ENCODE measurements around the gene IER5. TPM values are rescaled to one million over a fixed set of nuclear protein-coding genes. Genes with fewer than 3 reads are reported as not detected.

IER5 gene
- total and polyA plus RNA-seq, 2 donors (not counting 1 experiment from before 2014, with no cell fraction given): 98.1 to 166 TPM

DNA sequence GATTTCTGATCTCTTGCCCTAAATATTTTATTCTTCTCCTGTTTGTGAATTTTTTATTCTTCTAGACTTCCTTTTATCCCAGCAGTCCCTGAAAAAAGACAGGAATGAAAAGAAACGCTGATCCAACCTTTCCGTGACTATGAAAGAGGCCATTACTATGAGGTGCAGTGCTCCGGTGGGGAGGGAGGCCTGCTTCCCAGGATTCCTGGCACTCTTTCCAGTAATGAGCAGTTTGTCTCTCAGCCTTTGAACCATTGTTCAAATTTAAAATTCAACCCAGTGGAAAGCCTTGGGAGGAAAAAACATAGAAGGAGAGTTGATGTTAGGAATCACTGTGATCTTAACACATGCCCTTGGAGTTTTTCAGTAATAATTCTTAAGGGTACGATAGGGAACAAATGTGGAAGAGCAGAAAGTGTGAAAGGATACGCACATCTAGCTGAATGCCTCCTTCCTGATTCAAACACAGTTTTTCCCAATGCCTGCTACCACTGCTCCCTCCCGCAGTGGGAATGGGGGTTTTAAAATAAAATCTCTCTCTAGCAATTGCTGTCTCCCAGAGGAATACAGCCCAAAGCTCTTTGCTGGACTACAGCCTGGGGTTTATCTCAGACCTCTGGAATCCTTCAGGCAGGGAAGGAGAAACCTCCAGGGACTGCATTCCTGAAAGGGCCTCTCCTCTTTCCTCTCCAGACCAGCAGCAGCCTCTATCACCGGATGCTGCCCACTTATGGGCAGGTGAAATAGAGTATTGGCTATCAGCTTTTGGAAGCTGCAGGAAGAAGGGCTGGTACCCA, 6.1 kb downstream of the IER5 start:
- Histone ChIP-seq H3K27me3 (replicated peaks in 1 of 4; ENCODE audit: control extremely low read depth in 1 of 4, control insufficient read depth in 3 of 4, insufficient read depth in 4 of 4, low read length in 3 of 4) (no peaks in the 10 kb centered on the region), H3K9me3 (ENCODE audit: control extremely low read depth in 1 of 3, control insufficient read depth in 2 of 3, insufficient read depth in 1 of 3, low read length in 2 of 3) (no peaks in the 10 kb centered on the region), H3K36me3 (replicated peaks in 1 of 2; ENCODE audit: control extremely low read depth in 1 of 2, control insufficient read depth in 1 of 2, extremely low read depth in 1 of 2, insufficient read depth in 2 of 2, low read length in 1 of 2) (peaks cover 5 to 39% of the 10 kb centered on the region in 2 experiments), H3K79me2 (ENCODE audit: control insufficient read depth, insufficient read depth, low read length) (peaks cover 55% of the 10 kb centered on the region), H4K20me1 (ENCODE audit: control insufficient read depth, insufficient read depth, low read length, poor library complexity, severe bottlenecking) (peaks cover 50% of the 10 kb centered on the region), H2AFZ (ENCODE audit: insufficient read depth, low read depth, low read length, poor library complexity, severe bottlenecking) (no peak overlapping the region), H3K4me1 (ENCODE audit: control insufficient read depth in 2 of 2, insufficient read depth in 2 of 2, low read length in 2 of 2) (peaks cover 33 to 39% of the 10 kb centered on the region in 2 donors), H3K4me3 (ENCODE audit: control extremely low read depth in 1 of 5, extremely low read depth in 1 of 5, insufficient read depth in 1 of 5, low read depth in 2 of 5, low read length in 4 of 5) (no peak overlapping the region), H3K27ac (ENCODE audit: low read length in 2 of 2) (no peak overlapping the region), H3K9ac (ENCODE audit: low read length) (no peak overlapping the region), H3K4me2 (replicated peaks; ENCODE audit: low read depth, low read length, poor library complexity, severe bottlenecking) (no peak overlapping the region)
- no peak for DNase-seq
- TF ChIP-seq, protein P1, sequence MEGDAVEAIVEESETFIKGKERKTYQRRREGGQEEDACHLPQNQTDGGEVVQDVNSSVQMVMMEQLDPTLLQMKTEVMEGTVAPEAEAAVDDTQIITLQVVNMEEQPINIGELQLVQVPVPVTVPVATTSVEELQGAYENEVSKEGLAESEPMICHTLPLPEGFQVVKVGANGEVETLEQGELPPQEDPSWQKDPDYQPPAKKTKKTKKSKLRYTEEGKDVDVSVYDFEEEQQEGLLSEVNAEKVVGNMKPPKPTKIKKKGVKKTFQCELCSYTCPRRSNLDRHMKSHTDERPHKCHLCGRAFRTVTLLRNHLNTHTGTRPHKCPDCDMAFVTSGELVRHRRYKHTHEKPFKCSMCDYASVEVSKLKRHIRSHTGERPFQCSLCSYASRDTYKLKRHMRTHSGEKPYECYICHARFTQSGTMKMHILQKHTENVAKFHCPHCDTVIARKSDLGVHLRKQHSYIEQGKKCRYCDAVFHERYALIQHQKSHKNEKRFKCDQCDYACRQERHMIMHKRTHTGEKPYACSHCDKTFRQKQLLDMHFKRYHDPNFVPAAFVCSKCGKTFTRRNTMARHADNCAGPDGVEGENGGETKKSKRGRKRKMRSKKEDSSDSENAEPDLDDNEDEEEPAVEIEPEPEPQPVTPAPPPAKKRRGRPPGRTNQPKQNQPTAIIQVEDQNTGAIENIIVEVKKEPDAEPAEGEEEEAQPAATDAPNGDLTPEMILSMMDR (IDR thresholded peaks at IDR 0.05): no peak
- no peak for TF ChIP-seq EZH2 (IDR thresholded peaks at IDR 0.05; ENCODE audit: borderline replicate concordance, insufficient read depth, low read depth, low read length, poor library complexity, severe bottlenecking)
- H3K27me3 Mint-ChIP-seq: no peaks in the 10 kb centered on the region
- intact Hi-C loops (cut with micrococcal nuclease): no loop called here
- POLR2A ChIA-PET: interaction anchor here (1.3 to 1.4 kb wide), 2 partner anchors 11 to 38 kb away, joined by 3 to 4 read pairs; no protein-coding TSS in a partner anchor
- peaks cover 57% of the 10 kb centered on the region for H3K4me1 Mint-ChIP-seq
- H3K4me3 Mint-ChIP-seq: no peak overlapping the region
- no peaks in the 10 kb centered on the region for H3K9me3 Mint-ChIP-seq (ENCODE audit: insufficient read depth)
- CTCF ChIA-PET: interaction anchor here (1.5 to 11.5 kb wide), 3 partner anchors 11 to 50 kb away, joined by 5 to 141 read pairs (median 51); no protein-coding TSS in a partner anchor
- H3K27ac Mint-ChIP-seq: no peak overlapping the region
- no peak for ATAC-seq (ENCODE audit: low read depth)
- no CpG with 5 or more reads among the region's 7 CpGs for WGBS (ENCODE audit: insufficient coverage)

DNA sequence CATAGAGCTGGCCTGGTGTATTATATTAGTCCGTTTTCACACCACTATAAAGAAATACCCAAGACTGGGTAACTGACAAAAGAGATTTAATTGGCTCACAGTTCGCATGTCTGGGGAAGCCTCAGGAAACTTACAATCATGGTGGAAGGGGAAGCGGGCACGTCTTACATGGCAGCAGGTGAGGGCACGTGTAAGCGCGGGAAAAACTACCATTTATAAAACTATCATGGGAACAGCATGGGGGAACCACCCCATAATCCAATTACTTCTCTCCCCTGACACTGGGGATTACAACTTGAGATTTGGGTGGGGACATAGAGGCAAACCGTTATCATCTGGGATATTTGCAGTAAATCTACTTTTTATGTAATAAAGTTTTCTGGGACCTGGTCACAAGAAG, 6.8 kb downstream of the IER5 start:
- ChIA-PET CTCF (interaction anchor here (1.4 to 7.7 kb wide), 3 partner anchors 38 to 49 kb away, joined by 3 to 51 read pairs (median 5); no protein-coding TSS in a partner anchor), POLR2A (interaction anchor here (1.3 to 1.4 kb wide), 2 partner anchors 10 to 38 kb away, joined by 3 to 4 read pairs; no protein-coding TSS in a partner anchor)
- DNase-seq (no peak), ATAC-seq (ENCODE audit: low read depth) (no peak)
- TF ChIP-seq, protein P1 (IDR thresholded peaks at IDR 0.05): no peak
- TF ChIP-seq EZH2 (IDR thresholded peaks at IDR 0.05; ENCODE audit: borderline replicate concordance, insufficient read depth, low read depth, low read length, poor library complexity, severe bottlenecking): no peak
- Mint-ChIP-seq H3K9me3 (ENCODE audit: insufficient read depth) (no peaks in the 10 kb centered on the region), H3K4me1 (peaks cover 63% of the 10 kb centered on the region), H3K4me3 (no peak overlapping the region), H3K27me3 (no peaks in the 10 kb centered on the region), H3K27ac (no peak overlapping the region)
- intact Hi-C loops (cut with micrococcal nuclease): no loop called here
- no peak overlapping the region for H3K9ac ChIP-seq (ENCODE audit: low read length)
- no peak overlapping the region for H2AFZ ChIP-seq (ENCODE audit: insufficient read depth, low read depth, low read length, poor library complexity, severe bottlenecking)
- H3K27me3 ChIP-seq (replicated peaks in 1 of 4; ENCODE audit: control extremely low read depth in 1 of 4, control insufficient read depth in 3 of 4, insufficient read depth in 4 of 4, low read length in 3 of 4): no peaks in the 10 kb centered on the region
- H3K4me3 ChIP-seq (ENCODE audit: control extremely low read depth in 1 of 5, extremely low read depth in 1 of 5, insufficient read depth in 1 of 5, low read depth in 2 of 5, low read length in 4 of 5): no peak overlapping the region
- peaks cover 46% of the 10 kb centered on the region for H4K20me1 ChIP-seq (ENCODE audit: control insufficient read depth, insufficient read depth, low read length, poor library complexity, severe bottlenecking)
- 100% methylated on average over 1 of the region's 8 CpGs for WGBS (ENCODE audit: insufficient coverage)
- H3K27ac ChIP-seq (ENCODE audit: low read length in 2 of 2): no peak overlapping the region
- H3K79me2 ChIP-seq (ENCODE audit: control insufficient read depth, insufficient read depth, low read length): peaks cover 49% of the 10 kb centered on the region
- H3K9me3 ChIP-seq (ENCODE audit: control extremely low read depth in 1 of 3, control insufficient read depth in 2 of 3, insufficient read depth in 1 of 3, low read length in 2 of 3): no peaks in the 10 kb centered on the region
- peaks cover 5 to 39% of the 10 kb centered on the region in 2 experiments for H3K36me3 ChIP-seq (replicated peaks in 1 of 2; ENCODE audit: control extremely low read depth in 1 of 2, control insufficient read depth in 1 of 2, extremely low read depth in 1 of 2, insufficient read depth in 2 of 2, low read length in 1 of 2)
- peaks cover 39 to 45% of the 10 kb centered on the region in 2 donors for H3K4me1 ChIP-seq (ENCODE audit: control insufficient read depth in 2 of 2, insufficient read depth in 2 of 2, low read length in 2 of 2)
- no peak overlapping the region for H3K4me2 ChIP-seq (replicated peaks; ENCODE audit: low read depth, low read length, poor library complexity, severe bottlenecking)
